Esophagus squamous epithelium (tissue), 4 donors: ENCODE data around the gene ASGR1.

Source experiments
- CTCF ChIP-seq, 6 experiments: fragments of 450-650 bp in 4 of 6; fragments of 200-600 bp in 2 of 6; sonication (generic) in 2 of 6; IDR thresholded peaks; one replicate each; pipeline ENCODE4 v1.5.1; 2016 to 2019; ENCODE audit warnings: antibody characterized with exemption in 6 of 6, mild to moderate bottlenecking in 4 of 6, moderate library complexity in 4 of 6
- POLR2A ChIP-seq, 4 donors: fragments of 450-650 bp; IDR thresholded peaks; one replicate each; pipeline ENCODE4 v1.6.1; 2017; ENCODE audit warnings: antibody characterized with exemption in 4 of 4, mild to moderate bottlenecking in 4 of 4, moderate library complexity in 3 of 4

- TF ChIP-seq POLR2A (IDR thresholded peaks at IDR 0.05): no peak
- no peak for TF ChIP-seq CTCF (IDR thresholded peaks at IDR 0.05)
Observed at GRCh38 chr17:7144213-7144612, 35.0 kb downstream of the ASGR1 start.
